ENCODE data around the gene RFESD. TPM values are rescaled to one million over a fixed set of nuclear protein-coding genes. Genes with fewer than 3 reads are reported as not detected.

Gene RFESD
- total and polyA plus RNA-seq, 12 donors = 2.4 to 5.3 (median 3.9) TPM

DNA sequence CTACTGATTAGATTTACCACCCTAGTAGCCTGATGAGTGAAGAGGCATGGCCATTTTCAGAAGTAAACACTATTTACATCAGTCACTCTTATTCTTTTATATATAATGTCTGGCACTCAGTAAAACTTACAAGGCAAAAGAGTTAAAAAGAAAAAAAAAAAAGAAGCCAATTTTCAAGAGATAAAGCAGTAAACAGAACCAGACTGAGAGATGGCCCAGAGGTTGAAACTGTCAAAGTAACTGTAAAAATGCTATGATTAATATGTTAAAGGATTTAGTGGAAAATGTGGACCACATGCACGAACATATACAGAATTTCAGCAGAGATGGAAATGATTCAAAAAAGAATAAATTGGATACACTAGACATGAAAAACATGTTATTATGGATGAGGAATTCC is 33.1 kb upstream of the RFESD start:
- peaks cover 0 to 17% (median 0%) of the 10 kb centered on the region in 11 donors for H3K9me3 ChIP-seq
- TF ChIP-seq, protein P1, sequence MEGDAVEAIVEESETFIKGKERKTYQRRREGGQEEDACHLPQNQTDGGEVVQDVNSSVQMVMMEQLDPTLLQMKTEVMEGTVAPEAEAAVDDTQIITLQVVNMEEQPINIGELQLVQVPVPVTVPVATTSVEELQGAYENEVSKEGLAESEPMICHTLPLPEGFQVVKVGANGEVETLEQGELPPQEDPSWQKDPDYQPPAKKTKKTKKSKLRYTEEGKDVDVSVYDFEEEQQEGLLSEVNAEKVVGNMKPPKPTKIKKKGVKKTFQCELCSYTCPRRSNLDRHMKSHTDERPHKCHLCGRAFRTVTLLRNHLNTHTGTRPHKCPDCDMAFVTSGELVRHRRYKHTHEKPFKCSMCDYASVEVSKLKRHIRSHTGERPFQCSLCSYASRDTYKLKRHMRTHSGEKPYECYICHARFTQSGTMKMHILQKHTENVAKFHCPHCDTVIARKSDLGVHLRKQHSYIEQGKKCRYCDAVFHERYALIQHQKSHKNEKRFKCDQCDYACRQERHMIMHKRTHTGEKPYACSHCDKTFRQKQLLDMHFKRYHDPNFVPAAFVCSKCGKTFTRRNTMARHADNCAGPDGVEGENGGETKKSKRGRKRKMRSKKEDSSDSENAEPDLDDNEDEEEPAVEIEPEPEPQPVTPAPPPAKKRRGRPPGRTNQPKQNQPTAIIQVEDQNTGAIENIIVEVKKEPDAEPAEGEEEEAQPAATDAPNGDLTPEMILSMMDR (IDR thresholded peaks at IDR 0.05) = no peak
- no peak for ATAC-seq
- H3K4me3 ChIP-seq = no peak overlapping the region
- H3K27ac ChIP-seq = no peak overlapping the region
- intact Hi-C loops (cut with DNase I) = no loop called here
- 96 to 98% methylated on average over 1 of the region's 1 CpG for WGBS, 2 donors
- H3K4me1 ChIP-seq = no peaks in the 10 kb centered on the region
- H3K36me3 ChIP-seq = no peaks in the 10 kb centered on the region
- H3K27me3 ChIP-seq = no peaks in the 10 kb centered on the region
- no peak for DNase-seq

- H3K27me3 ChIP-seq = peaks cover 0 to 9% (median 0%) of the 10 kb centered on the region in 7 donors
- intact Hi-C loops (cut with DNase I) = no loop called here
- no peaks in the 10 kb centered on the region for H3K36me3 ChIP-seq
- no peak overlapping the region for H3K4me3 ChIP-seq
- TF ChIP-seq, protein P1 (IDR thresholded peaks at IDR 0.05) = no peak
- ATAC-seq (no peak), DNase-seq (no peak)
- peaks cover 0 to 17% (median 0%) of the 10 kb centered on the region in 11 donors for H3K9me3 ChIP-seq
- peaks cover 0 to 13% (median 11%) of the 10 kb centered on the region in 9 donors for H3K4me1 ChIP-seq
- H3K27ac ChIP-seq = no peak overlapping the region
- 87 to 88% methylated on average over 1 of the region's 1 CpG for WGBS, 2 donors
These were observed 31.5 kb upstream of the RFESD start for GRCh38 chr5:95615164-95615467.

DNA sequence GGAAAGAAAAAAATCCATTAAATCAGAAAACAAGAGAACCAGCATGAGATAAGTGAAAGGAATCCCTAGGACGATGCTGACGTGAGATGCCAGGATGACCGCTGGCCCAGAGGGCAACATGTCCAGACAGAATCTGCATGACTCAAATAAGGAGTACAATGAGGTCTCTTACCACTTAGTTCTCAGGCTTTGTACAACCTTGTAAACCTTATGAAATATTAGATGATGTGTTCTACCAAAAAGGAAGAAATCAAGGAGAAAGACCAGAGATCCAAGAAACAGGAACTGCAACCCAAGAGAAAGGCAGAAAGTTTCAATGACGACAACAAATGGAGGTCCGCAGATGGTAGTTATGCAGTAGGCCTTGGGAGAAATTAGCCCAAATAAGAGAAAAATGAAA is 29.5 kb upstream of the RFESD start:
- no peak for ATAC-seq
- 85 to 94% methylated on average over 5 of the region's 5 CpGs for WGBS, 2 donors
- intact Hi-C loops (cut with DNase I) = no loop called here

GRCh38 chr5:95619096-95619495 is 27.5 kb upstream of the RFESD start:
- Histone ChIP-seq H3K4me3 (peak overlapping the region in 4 of 10 donors; percentile 59 to 68 (median 60)), H3K9me3 (peaks cover 0 to under 1% (median 0%) of the 10 kb centered on the region in 11 donors), H3K4me1 (peaks cover 0 to 35% (median 20%) of the 10 kb centered on the region in 9 donors), H3K27ac (no peak overlapping the region), H3K36me3 (no peaks in the 10 kb centered on the region), H3K27me3 (peaks cover 0 to 11% (median 0%) of the 10 kb centered on the region in 7 donors)
- intact Hi-C loops (cut with DNase I) = no loop called here
- no peak for DNase-seq
- ATAC-seq = no peak
- 77 to 85% methylated on average over 4 of the region's 4 CpGs for WGBS, 2 donors
- TF ChIP-seq, protein P1 (IDR thresholded peaks at IDR 0.05) = no peak

More for the DNA sequence above, 29.5 kb upstream of the RFESD start:
- H3K4me1 ChIP-seq = peaks cover 0 to 26% (median 20%) of the 10 kb centered on the region in 9 donors
- TF ChIP-seq, protein P1 (IDR thresholded peaks at IDR 0.05) = no peak
- peaks cover 0 to 11% (median 0%) of the 10 kb centered on the region in 7 donors for H3K27me3 ChIP-seq
- no peak overlapping the region for H3K27ac ChIP-seq
- H3K36me3 ChIP-seq = no peaks in the 10 kb centered on the region
- no peak for DNase-seq
- H3K9me3 ChIP-seq = peaks cover 0 to 17% (median 0%) of the 10 kb centered on the region in 11 donors
- no peak overlapping the region for H3K4me3 ChIP-seq
